HG03342 (cell line): ENCODE measurements around the gene FMO1.
"Not testable (repeated sequence)": the region's sequence is repeated elsewhere in the genome, so short reads cannot be mapped to it uniquely, and the experiment has no call there.

ENCODE experiments used
- ATAC-seq: cut with Tn5 transposase; IDR thresholded peaks from one replicate; pipeline ENCODE4 v1.9.1; 2021; ENCODE audit warnings: mild to moderate bottlenecking, moderate library complexity; ENCODE audit not compliant: unreplicated experiment

The FMO1 gene, protein sequence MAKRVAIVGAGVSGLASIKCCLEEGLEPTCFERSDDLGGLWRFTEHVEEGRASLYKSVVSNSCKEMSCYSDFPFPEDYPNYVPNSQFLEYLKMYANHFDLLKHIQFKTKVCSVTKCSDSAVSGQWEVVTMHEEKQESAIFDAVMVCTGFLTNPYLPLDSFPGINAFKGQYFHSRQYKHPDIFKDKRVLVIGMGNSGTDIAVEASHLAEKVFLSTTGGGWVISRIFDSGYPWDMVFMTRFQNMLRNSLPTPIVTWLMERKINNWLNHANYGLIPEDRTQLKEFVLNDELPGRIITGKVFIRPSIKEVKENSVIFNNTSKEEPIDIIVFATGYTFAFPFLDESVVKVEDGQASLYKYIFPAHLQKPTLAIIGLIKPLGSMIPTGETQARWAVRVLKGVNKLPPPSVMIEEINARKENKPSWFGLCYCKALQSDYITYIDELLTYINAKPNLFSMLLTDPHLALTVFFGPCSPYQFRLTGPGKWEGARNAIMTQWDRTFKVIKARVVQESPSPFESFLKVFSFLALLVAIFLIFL

DNA sequence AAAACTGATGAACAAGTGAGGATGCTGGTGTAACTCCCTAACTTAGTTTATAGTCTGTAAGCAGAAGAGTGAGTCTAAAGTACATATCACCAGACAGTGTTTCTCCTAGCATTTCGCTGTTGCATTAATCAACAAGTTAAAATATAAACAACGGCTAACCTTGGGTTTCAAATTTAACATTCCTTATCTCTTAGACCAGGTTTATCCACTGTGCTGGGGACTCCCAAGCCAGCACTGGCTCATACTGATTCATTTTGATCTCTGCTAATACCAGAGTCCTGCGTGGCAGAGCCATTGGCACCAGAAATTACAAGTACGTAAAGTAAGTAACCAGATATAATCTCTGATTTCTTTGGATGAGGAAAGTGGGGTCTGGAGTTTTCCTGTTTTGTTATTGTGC is at the start of gene FMO1:
Gene FMO1 (plus strand): TSS at position 193 of the 400 bp plus-strand sequence. CDS start 9,594 bp downstream, outside the sequence.
- no peak for ATAC-seq

DNA sequence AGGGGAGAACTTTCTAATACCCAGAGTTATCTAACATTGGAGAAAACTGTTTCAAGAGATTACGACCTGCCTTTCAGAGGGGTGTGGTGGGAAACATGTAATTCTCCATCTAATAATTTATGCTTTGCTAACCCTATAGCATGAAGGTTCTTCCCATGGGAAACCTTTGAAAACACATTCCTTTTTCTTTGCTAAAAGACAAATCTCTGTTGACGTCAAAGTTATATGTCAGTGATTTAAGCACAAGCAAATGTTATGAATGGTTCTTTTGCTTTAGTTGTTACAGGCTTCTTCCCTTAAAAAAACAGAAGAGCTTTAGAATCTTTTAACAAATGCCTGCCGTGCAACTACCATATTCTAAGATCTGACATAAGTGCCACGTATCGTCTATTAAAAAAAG is 44.0 kb upstream of the FMO1 start:
- ATAC-seq, result no peak

GRCh38 chr1:171206204-171206977 is 41.9 kb upstream of the FMO1 start:
- ATAC-seq, result no peak

- no peak for ATAC-seq
Observed at GRCh38 chr1:171206978-171207355, 41.3 kb upstream of the FMO1 start.

DNA sequence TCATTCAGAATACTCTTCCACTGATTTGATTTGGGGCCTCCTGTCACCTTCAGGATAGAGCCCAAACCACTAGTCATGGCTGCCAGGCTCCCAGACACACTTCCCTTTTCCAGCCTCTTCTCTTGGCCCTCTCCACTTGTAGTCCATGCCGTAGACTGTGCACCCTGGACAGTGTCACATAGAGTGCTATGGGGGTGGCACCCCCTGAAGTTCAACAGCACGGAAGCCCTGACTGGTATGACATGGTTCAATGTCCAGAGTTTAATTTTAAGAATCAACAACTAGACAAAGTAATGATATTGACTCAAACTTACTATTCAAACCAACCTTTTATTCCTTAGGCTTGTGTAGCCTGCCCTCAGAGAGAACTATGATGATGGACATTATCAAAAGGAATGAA is 40.9 kb upstream of the FMO1 start:
- no peak for ATAC-seq

- no peak for ATAC-seq
Observed at GRCh38 chr1:171210355-171210754, 37.9 kb upstream of the FMO1 start.

- no peak for ATAC-seq
Observed at GRCh38 chr1:171212607-171213351, 35.5 kb upstream of the FMO1 start.

DNA sequence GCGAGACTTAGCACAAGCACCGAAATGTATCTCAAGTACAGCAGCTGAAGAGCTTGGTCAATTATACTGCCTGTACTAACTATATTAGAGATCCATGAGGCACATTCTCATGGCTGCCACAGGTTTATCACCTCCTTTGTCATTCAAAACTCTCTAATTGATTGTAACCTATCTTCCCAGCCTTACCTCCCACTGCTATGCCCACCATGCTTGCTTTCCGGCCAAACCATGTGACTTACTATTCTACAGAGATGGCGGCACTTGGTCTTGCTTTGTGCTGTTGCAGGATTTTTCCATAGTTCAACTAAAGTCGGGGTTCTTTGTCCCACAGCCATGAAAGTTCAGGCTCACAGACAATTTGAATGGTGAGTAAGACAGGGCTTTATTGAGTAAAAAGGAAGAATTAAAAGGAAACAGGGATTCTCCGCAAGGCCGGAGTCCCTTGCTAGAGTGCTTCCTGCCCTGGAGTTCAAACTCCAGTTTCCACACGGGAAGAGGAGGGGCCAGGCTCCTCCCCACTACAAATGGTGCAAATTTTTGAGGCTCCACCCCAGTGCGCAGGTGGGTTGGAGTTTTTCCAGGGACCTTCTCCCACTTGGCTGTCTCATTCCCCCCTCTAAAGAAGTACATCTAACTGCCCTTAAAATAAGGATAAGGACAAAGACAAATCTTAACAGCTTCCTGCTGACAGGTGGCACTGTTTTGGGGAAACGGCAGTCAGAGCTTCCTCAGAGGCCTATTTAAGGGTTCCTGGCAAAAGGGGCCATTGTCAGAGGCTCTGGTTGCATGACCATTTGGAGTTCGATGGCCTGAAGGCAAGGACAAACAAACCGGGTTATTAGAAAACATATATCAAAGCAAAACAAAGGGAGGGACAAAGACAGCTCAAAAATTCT is 34.5 kb upstream of the FMO1 start:
- no peak for ATAC-seq

DNA sequence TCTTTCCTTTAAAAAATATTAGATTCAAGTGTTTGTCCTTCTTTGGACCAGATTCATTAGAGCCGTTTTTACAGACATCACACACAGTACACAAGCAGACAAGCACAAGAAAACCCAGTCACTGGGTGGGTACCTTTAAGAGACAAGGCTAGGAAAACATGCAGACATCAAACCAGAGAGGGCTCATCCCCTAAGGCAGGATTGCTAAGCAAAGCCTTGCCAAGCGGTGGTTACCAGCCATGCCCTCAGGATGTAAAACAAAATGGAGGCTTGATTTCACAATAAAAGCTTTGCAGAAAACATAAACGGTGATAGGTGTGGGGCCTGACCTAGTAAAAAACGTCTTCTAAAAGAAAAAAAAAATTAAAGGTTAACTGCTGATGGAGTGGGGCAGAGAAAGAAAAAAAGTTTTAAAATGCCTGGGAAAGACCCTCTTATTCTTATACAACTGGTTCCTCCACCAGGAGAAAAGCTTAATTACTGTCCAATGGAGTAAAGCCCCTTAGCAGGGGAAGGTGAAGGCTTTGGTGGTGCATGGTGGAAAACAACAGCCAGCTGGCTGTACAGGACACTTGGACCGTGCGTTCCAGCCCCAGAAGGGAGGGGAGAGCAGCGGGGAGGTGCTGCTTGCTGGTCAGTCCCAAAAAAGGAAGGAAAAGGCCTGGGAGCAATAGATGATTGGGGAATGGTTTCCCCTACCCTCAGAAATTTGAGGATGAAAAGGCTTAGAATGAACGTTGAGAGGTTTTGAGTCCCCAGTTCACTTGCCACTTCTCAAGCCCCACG is 30.4 kb upstream of the FMO1 start:
- no peak for ATAC-seq

- no peak for ATAC-seq
Observed at GRCh38 chr1:171218661-171219060, 29.6 kb upstream of the FMO1 start.

- ATAC-seq, result no peak
Observed at GRCh38 chr1:171219346-171220080, 28.8 kb upstream of the FMO1 start.

- ATAC-seq, result no peak
Observed at GRCh38 chr1:171220081-171220420, 28.2 kb upstream of the FMO1 start.

DNA sequence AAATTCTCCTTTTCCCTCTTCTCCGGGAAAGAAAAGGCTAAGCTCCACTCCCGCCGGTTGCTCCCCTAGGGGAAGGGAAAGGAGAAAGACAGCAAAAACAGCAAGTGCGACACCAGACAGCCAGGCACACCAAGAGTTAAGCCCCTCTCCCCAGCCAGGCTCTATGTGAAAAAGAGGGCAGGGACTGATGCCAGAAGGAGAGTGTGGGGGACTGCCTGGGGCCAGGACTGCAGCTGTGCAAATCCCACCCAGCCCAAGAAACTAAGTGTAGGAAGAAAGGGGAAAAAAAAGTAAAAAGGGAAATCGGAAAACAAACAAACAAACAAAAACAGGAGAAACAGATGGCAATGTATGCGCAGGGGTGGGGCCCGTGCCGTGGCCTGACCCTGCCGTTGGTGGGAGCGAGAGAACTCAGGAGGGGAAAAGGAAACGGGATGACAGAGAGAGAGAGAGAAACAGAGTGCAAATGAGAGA is 27.7 kb upstream of the FMO1 start:
- no peak for ATAC-seq

GRCh38 chr1:171221665-171222591 is 26.4 kb upstream of the FMO1 start:
- no peak for ATAC-seq

DNA sequence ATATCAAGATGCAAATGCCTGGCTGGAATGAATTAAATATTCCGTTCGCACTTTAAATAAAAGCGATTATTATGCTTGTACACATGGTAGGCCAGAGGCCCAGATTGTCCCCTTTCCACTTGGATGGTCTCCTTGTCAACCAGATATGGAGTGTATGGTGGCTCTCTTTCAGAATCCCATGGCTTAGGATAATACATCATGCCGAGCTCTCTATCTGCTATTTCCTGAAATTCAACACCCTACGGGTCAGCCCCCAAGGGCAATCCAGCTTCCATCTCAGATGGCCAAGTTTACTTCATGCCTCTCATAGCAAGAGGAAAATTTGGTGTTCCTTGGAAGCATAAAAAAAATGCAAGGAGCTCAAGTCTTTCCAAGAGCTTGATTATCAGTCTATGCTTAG is 25.4 kb upstream of the FMO1 start:
- no peak for ATAC-seq

GRCh38 chr1:171224257-171224656 is 24.0 kb upstream of the FMO1 start:
- not testable (repeated sequence) for ATAC-seq

DNA sequence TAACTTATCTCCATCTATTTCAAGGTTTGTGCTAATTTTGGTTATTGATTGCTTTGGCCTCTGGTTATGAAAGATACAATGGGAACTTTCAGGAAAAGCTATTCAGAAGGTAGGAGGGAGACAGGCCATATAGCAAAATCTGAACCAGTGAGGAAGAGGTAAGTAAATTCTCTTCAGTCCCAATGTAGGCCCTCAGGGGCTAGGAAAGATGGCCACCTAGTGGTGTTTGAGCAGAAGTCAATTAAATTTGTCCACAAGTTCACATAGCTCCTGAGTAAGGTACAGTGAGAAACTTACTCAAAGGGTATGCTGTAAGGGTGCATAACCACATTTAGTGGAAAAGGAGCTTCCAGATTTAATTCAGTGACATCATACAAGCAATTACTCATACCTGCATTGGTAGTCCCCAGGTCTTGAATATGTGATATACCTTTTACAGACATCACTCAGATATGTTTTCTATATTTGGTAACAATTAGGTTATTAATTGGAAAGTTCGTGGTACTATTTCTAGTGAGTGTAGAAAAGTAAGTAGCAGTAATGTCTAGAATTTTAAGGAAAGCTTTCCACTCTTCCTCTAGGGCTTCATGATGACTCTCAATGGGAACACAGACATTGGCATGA is 21.4 kb upstream of the FMO1 start:
- peak; percentile 96 for ATAC-seq
